Smooth muscle cell (in vitro differentiated cells): ENCODE measurements around the gene TCEANC2. TPM values are rescaled to one million over a fixed set of nuclear protein-coding genes. Genes with fewer than 3 reads are reported as not detected.

ENCODE experiments used
- DNase-seq: peaks from one replicate; lab custom pipeline; 2025; ENCODE audit not compliant: unreplicated experiment; lab: John Stamatoyannopoulos, UW
- H2AFZ ChIP-seq: fragments of 200-600 bp; sonication (generic); 2 replicates; pipeline ENCODE4 v1.6.0; 2016; ENCODE audit warnings: antibody characterized with exemption, low read depth, mild to moderate bottlenecking
- H3F3A ChIP-seq: fragments of 200-600 bp; sonication (generic); 2 replicates; pipeline ENCODE4 v1.6.0; 2017; ENCODE audit warnings: antibody characterized with exemption, low read depth
- H3K27ac ChIP-seq: fragments of 200-600 bp; sonication (generic); 2 replicates; pipeline ENCODE4 v1.5.1; 2016; ENCODE audit warnings: low read depth, mild to moderate bottlenecking
- H3K27me3 ChIP-seq: fragments of 200-600 bp; sonication (generic); 2 replicates; pipeline ENCODE4 v1.6.1; 2016; ENCODE audit warnings: low read depth, mild to moderate bottlenecking
- H3K36me3 ChIP-seq: fragments of 200-600 bp; sonication (generic); 2 replicates; pipeline ENCODE4 v1.5.1; 2016; ENCODE audit warnings: low read depth
- H3K4me1 ChIP-seq: fragments of 200-600 bp; sonication (generic); 2 replicates; pipeline ENCODE4 v1.5.1; 2016; ENCODE audit warnings: low read depth
- H3K4me2 ChIP-seq: fragments of 200-600 bp; sonication (generic); 2 replicates; pipeline ENCODE4 v1.6.0; 2016; ENCODE audit warnings: mild to moderate bottlenecking
- H3K4me3 ChIP-seq: fragments of 200-600 bp; sonication (generic); 2 replicates; pipeline ENCODE4 v1.5.1; 2016; ENCODE audit warnings: mild to moderate bottlenecking
- H3K79me2 ChIP-seq: fragments of 200-600 bp; sonication (generic); 2 replicates; pipeline ENCODE4 v1.6.0; 2016; ENCODE audit warnings: low read depth, mild to moderate bottlenecking
- H3K9ac ChIP-seq: fragments of 200-600 bp; sonication (generic); 2 replicates; pipeline ENCODE4 v1.6.0; 2016; ENCODE audit warnings: low read depth
- H3K9me3 ChIP-seq: fragments of 200-600 bp; sonication (generic); replicated peaks from 2 replicates; pipeline ENCODE4 v1.5.1; 2016; ENCODE audit warnings: low read depth
- H4K20me1 ChIP-seq: fragments of 200-600 bp; sonication (generic); 2 replicates; pipeline ENCODE4 v1.6.0; 2016; ENCODE audit warnings: low read depth
- WGBS: methylation state at CpG from one replicate; pipeline ENCODE4 v1.1.7; 2016; ENCODE audit warnings: low lambda C conversion rate; 5-methylcytosine and 5-hydroxymethylcytosine counted together
- polyA plus RNA-seq: library from polyadenylated mRNA; unstranded; fragments of >200 nt; fragmentation: Nextera tagmentation; extraction: Ambion mirVana; gene quantifications from 2 replicates; pipeline ENCODE4 v1.2.1, GENCODE V29; 2016
- total RNA-seq: library from RNA; depleted of rRNA; stranded (reverse); fragments of >200 nt; gene quantifications from 2 replicates; pipeline ENCODE4 v1.2.3, GENCODE V29; 2014
- TF ChIP-seq, protein P1 (sequence below): fragments of 200-600 bp; sonication (generic); IDR thresholded peaks from 2 replicates; pipeline ENCODE4 v1.5.1; 2017; ENCODE audit warnings: borderline replicate concordance, mild to moderate bottlenecking, antibody characterized with exemption; ENCODE audit not compliant: insufficient read depth, poor library complexity, severe bottlenecking

TCEANC2 gene
- total and polyA plus RNA-seq, 2 experiments from 2014 or later, result 2.1 to 4.6 TPM

DNA sequence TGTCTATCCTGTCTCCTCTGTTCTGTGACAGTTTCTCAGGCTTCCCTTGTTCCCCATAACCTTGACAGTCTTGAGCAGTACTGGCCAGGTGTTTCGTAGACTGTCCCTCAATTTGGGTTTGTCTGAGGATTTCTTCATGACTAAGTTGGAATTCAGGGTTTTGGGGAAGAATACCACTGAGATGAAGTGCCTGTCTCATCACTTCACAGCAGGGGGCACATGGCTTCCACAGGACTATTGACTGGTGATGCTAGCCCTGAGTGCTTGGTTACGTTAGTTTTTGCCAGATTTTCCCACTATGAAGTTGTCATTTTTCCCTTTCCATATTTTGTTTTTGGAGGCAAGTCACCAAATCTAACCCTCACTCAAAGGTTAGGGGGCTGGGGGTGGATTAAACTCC, 53.7 kb downstream of the TCEANC2 start:
- TF ChIP-seq, protein P1, sequence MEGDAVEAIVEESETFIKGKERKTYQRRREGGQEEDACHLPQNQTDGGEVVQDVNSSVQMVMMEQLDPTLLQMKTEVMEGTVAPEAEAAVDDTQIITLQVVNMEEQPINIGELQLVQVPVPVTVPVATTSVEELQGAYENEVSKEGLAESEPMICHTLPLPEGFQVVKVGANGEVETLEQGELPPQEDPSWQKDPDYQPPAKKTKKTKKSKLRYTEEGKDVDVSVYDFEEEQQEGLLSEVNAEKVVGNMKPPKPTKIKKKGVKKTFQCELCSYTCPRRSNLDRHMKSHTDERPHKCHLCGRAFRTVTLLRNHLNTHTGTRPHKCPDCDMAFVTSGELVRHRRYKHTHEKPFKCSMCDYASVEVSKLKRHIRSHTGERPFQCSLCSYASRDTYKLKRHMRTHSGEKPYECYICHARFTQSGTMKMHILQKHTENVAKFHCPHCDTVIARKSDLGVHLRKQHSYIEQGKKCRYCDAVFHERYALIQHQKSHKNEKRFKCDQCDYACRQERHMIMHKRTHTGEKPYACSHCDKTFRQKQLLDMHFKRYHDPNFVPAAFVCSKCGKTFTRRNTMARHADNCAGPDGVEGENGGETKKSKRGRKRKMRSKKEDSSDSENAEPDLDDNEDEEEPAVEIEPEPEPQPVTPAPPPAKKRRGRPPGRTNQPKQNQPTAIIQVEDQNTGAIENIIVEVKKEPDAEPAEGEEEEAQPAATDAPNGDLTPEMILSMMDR, result peak; percentile 32
- no peak overlapping the region for H3K27ac ChIP-seq
- no peaks in the 10 kb centered on the region for H4K20me1 ChIP-seq
- H3K36me3 ChIP-seq, result no peaks in the 10 kb centered on the region
- H3K9me3 ChIP-seq, result no peaks in the 10 kb centered on the region
- H3K9ac ChIP-seq, result no peak overlapping the region
- H3K4me3 ChIP-seq, result no peak overlapping the region
- H3F3A ChIP-seq, result no peaks in the 10 kb centered on the region
- H3K4me1 ChIP-seq, result no peaks in the 10 kb centered on the region
- no peak overlapping the region for H3K4me2 ChIP-seq
- H3K27me3 ChIP-seq, result no peaks in the 10 kb centered on the region
- H3K79me2 ChIP-seq, result no peaks in the 10 kb centered on the region
- 61% methylated on average over 2 of the region's 2 CpGs for WGBS
- H2AFZ ChIP-seq, result no peak overlapping the region
- DNase-seq, result no peak

DNA sequence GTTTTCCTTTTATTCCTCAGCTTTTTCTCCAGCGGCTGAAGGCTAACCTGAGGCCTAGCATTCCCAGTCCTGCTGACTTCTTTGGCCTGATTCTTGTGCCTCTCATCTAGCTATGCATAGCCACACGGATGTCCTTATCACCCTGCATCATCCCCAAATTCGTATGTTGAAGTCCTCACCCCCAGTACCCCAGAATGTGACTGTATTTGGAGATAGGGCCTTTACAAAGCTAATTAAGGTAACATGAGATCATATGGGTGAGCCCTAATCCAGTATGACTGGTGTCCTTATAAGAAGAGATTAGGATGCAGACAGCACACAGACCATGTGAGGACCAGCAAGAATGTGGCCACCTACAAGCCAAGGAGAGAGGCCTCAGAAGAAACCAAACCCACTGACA, 54.7 kb downstream of the TCEANC2 start:
- Histone ChIP-seq H3K4me1 (no peaks in the 10 kb centered on the region), H3K4me3 (no peak overlapping the region), H4K20me1 (no peaks in the 10 kb centered on the region), H3K27me3 (no peaks in the 10 kb centered on the region), H3K36me3 (no peaks in the 10 kb centered on the region), H3K4me2 (no peak overlapping the region), H2AFZ (no peak overlapping the region), H3K79me2 (no peaks in the 10 kb centered on the region), H3F3A (no peaks in the 10 kb centered on the region), H3K9me3 (no peaks in the 10 kb centered on the region), H3K9ac (no peak overlapping the region), H3K27ac (no peak overlapping the region)
- 89% methylated on average over 3 of the region's 3 CpGs for WGBS
- TF ChIP-seq, protein P1, result no peak
- no peak for DNase-seq

DNA sequence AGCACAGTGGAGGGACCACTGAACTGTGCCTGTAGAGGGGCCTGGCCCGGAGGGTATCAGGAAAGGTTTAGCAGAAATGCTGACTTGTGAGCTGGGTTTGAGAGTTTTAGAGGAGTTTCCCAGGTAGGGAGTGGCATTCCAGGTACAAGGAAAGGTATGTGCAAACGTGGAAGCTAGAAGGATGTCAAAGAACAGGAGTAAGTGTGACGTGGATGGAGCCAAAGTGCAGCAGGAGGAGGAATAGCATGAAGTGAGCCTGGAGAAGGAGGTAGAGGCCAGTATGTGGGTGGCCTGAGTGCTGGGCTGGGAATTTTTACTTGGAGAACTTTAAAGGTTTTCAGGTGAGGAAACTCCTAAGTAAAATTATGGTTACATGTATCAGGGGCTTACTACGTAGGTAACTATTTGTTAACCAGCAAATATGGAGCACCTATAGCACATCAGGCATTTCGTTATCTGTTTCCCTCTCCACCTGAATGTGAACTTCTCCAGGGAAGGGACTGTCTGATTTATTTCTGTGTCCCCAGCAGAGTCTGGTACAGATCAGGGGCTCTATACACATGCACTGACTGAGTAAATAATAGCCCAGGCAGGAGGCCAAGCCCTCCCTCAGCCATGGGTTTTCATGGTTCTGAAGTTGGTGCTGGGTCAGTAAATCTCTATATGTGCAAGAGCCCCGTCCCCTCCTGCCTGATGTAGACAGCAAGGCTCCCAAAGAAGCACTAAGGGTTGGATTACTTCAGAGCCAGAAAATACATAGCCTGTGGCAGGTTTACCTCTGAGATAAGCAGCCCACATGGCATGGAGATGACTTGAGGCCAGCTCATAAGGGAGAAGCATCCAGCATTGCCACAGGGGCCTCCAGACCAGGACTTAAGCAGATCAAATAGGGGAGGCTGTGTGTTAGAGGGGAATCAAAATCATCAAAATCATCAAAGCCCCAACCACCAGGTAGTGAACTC, 56.0 kb downstream of the TCEANC2 start:
- no peaks in the 10 kb centered on the region for H4K20me1 ChIP-seq
- WGBS, result 85% methylated on average over 6 of the region's 6 CpGs
- no peaks in the 10 kb centered on the region for H3K4me1 ChIP-seq
- no peaks in the 10 kb centered on the region for H3K27me3 ChIP-seq
- no peak for DNase-seq
- TF ChIP-seq, protein P1, result no peak
- no peaks in the 10 kb centered on the region for H3F3A ChIP-seq
- no peak overlapping the region for H3K4me2 ChIP-seq
- no peak overlapping the region for H3K27ac ChIP-seq
- H2AFZ ChIP-seq, result no peak overlapping the region
- H3K9me3 ChIP-seq, result no peaks in the 10 kb centered on the region
- no peak overlapping the region for H3K9ac ChIP-seq
- H3K4me3 ChIP-seq, result no peak overlapping the region
- H3K36me3 ChIP-seq, result no peaks in the 10 kb centered on the region
- no peaks in the 10 kb centered on the region for H3K79me2 ChIP-seq
